Psoas muscle (tissue), 8 donors: Measurements from ENCODE around the gene ZCCHC7. TPM values are rescaled to one million over a fixed set of nuclear protein-coding genes. Genes with fewer than 3 reads are reported as not detected.

Experiments
- ATAC-seq, 4 donors: fragments of 200-7000 bp; cut with Tn5 transposase; one replicate each; pipeline ENCODE4 v1.9.1; 2020; ENCODE audit warnings: moderate library complexity in 3 of 4, mild to moderate bottlenecking in 2 of 4
- DNase-seq, 2 donors: peaks; one replicate each; pipeline ENCODE4 v3.0.0-alpha.2; 2020
- H3K27ac ChIP-seq: fragments of 200-600 bp; one replicate; pipeline ENCODE4 v1.8.0; 2022
- H3K27me3 ChIP-seq, 3 donors: fragments of 200-600 bp in 1 of 3; one replicate each; pipeline versions ENCODE4 v1.6.1 to v1.8.0; 2013 to 2022; ENCODE audit warnings: low read length in 2 of 3, mild to moderate bottlenecking in 2 of 3, moderate library complexity in 1 of 3; ENCODE audit not compliant: insufficient read depth in 3 of 3
- H3K36me3 ChIP-seq, 2 donors: fragments of 200-600 bp in 1 of 2; one replicate each; pipeline versions ENCODE4 v1.6.1 to v1.8.0; 2013 to 2022; ENCODE audit warnings: low read depth in 1 of 2, mild to moderate bottlenecking in 1 of 2, moderate library complexity in 1 of 2; ENCODE audit not compliant: insufficient read depth in 1 of 2
- H3K4me1 ChIP-seq: fragments of 200-600 bp; one replicate; pipeline ENCODE4 v1.8.0; 2022
- H3K4me3 ChIP-seq: fragments of 200-600 bp; one replicate; pipeline ENCODE4 v1.8.0; 2022; ENCODE audit warnings: mild to moderate bottlenecking
- H3K9me3 ChIP-seq: fragments of 200-600 bp; one replicate; pipeline ENCODE4 v1.8.0; 2022
- WGBS, 3 donors: extraction: QIAGEN DNeasy Blood & Tissue Kit; methylation state at CpG; one replicate each; pipeline versions ENCODE4 v1.1.6 to v1.1.7; 2013; 5-methylcytosine and 5-hydroxymethylcytosine counted together
- intact Hi-C, 2 donors: fragments of 100-400 bp; cut with DNase I; formaldehyde crosslinking; loops; one replicate each; pipeline versions ENCODE4 v1.11.0 to v1.14.2; 2022
- polyA plus RNA-seq, 3 donors: library from polyadenylated mRNA; stranded (reverse); fragments of 200-250 nt; gene quantifications; one replicate each; pipeline ENCODE4 v1.2.3, GENCODE V29; 2013
- total RNA-seq, 4 donors: library from RNA; stranded (reverse); fragmentation: NEBNext Ultra II Directional in 2 of 4; extraction: Animal tissue kit (Norgen Biotek cat#: 25700) in 2 of 4; gene quantifications; one replicate each; pipeline versions ENCODE4 v1.2.1 to v1.2.4, GENCODE V29; 2021 to 2023
- TF ChIP-seq, protein P1 (sequence below): fragments of 200-600 bp; IDR thresholded peaks from one replicate; pipeline ENCODE4 v1.8.0; 2022; ENCODE audit warnings: antibody characterized with exemption
- donor health status: healthy with polysubstance abuse.
- donor health status: DM: no; HTN: no; CAD: no; lungs with moderate emphysema.
- donor health status: Bipolar disorder and iron deficiency.
- donor health status: healthy.
- donor health status: DM: yes; HTN: yes; CAD: no.
- donor health status: DM: no; HTN: no; CAD: no.
- donor health status: DM: no; HTN: no; CAD: no.
- donor health status: DM: yes; HTN: yes; CAD: no.

The ZCCHC7 gene
- total and polyA plus RNA-seq, 7 donors: 6.2 to 10.3 (median 7.3) TPM

DNA sequence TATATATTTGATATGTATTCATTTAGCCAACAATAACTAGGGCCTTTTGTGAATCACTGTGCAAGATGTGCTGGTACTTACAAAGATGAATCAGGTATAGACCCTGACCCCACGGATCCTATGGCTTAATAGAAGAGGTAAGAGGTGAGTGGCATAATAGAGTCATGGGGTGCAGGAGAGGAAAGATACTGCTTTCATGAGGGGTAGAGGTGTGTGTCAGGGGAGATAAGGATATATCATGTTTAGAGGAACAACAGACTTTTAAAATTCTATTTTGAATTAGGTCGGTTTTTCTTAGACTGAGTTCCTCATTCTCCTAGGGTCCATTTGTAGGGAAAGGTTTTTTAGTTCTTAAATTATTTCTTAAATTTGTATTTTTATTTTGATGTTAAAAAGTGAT is 27.8 kb downstream of the ZCCHC7 start:
- Histone ChIP-seq H3K27ac (no peak overlapping the region), H3K9me3 (no peaks in the 10 kb centered on the region), H3K4me1 (no peaks in the 10 kb centered on the region), H3K27me3 (no peaks in the 10 kb centered on the region), H3K4me3 (no peak overlapping the region), H3K36me3 (peaks cover 0 to 10% of the 10 kb centered on the region in 2 donors)
- 91 to 96% (median 94%) methylated on average over 2 of the region's 2 CpGs for WGBS, 3 donors
- TF ChIP-seq, protein P1, sequence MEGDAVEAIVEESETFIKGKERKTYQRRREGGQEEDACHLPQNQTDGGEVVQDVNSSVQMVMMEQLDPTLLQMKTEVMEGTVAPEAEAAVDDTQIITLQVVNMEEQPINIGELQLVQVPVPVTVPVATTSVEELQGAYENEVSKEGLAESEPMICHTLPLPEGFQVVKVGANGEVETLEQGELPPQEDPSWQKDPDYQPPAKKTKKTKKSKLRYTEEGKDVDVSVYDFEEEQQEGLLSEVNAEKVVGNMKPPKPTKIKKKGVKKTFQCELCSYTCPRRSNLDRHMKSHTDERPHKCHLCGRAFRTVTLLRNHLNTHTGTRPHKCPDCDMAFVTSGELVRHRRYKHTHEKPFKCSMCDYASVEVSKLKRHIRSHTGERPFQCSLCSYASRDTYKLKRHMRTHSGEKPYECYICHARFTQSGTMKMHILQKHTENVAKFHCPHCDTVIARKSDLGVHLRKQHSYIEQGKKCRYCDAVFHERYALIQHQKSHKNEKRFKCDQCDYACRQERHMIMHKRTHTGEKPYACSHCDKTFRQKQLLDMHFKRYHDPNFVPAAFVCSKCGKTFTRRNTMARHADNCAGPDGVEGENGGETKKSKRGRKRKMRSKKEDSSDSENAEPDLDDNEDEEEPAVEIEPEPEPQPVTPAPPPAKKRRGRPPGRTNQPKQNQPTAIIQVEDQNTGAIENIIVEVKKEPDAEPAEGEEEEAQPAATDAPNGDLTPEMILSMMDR: no peak
- intact Hi-C loops: loop anchor here in 1 of 2 donors (1.0 to 10.0 kb wide), 2 partner anchors 19 to 57 kb away; no protein-coding TSS in a partner anchor
- DNase-seq (no peak), ATAC-seq (no peak)

DNA sequence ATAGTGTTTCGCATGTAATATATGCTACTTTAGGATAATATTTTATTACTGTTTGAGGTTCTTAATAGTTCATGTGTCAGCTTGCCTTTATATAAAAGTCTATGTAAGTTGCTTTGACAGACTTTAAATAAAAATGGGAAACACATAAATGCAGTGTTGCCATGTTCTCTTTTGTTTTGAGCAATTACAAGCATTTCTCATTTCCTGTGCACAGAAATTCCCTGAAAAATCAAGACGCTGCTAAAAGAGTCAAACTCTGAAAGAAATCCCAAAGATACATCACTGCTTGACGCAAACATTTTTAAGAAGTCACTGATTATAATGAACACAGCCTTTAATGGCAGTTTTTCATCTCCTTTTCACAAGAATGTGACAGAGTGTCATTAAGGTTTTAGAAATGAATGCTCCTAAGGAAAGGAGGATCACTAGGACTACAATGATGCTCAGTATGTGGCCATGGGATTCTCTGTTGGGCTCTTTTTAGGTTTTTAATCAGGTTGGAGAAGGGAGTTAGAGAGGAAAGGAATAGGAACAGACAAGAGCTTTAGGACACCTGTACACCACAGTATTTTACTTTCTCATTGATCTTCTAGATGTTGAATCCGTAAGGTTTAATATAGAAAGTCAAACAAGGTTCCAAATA is 29.4 kb downstream of the ZCCHC7 start:
- TF ChIP-seq, protein P1: no peak
- no peaks in the 10 kb centered on the region for H3K9me3 ChIP-seq
- no peaks in the 10 kb centered on the region for H3K4me1 ChIP-seq
- no peak overlapping the region for H3K27ac ChIP-seq
- H3K27me3 ChIP-seq: no peaks in the 10 kb centered on the region
- ATAC-seq: no peak
- peaks cover 0 to 19% of the 10 kb centered on the region in 2 donors for H3K36me3 ChIP-seq
- WGBS, 3 donors: 84 to 87% (median 85%) methylated on average over 4 of the region's 4 CpGs
- intact Hi-C loops: loop anchor here in 1 of 2 donors (1.0 to 10.0 kb wide), 2 partner anchors 11 to 55 kb away; no protein-coding TSS in a partner anchor
- H3K4me3 ChIP-seq: no peak overlapping the region
- DNase-seq: no peak

DNA sequence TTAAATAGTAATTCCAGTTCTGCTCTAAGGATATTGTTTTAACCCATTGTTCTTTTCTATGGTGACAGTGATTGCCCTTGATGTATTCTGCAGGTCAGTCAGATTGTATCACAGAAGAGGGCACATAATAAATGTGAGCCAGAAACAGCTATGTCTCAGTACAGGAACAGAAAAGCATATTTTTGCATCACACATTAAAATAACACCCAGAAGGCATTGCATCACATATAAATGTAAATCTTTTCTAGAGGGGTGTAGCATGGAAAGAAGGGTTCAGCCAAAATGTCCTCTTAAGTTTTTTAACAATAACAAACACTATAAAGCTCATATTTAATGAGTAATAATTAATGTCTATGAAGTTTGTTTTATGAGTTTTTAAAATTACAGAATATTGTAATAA is 30.0 kb downstream of the ZCCHC7 start:
- Histone ChIP-seq H3K9me3 (no peaks in the 10 kb centered on the region), H3K27me3 (no peaks in the 10 kb centered on the region), H3K4me1 (no peaks in the 10 kb centered on the region), H3K4me3 (no peak overlapping the region), H3K36me3 (peaks cover 0 to 19% of the 10 kb centered on the region in 2 donors), H3K27ac (no peak overlapping the region)
- DNase-seq: no peak
- ATAC-seq: no peak
- TF ChIP-seq, protein P1: no peak
- intact Hi-C loops: no loop called here

DNA sequence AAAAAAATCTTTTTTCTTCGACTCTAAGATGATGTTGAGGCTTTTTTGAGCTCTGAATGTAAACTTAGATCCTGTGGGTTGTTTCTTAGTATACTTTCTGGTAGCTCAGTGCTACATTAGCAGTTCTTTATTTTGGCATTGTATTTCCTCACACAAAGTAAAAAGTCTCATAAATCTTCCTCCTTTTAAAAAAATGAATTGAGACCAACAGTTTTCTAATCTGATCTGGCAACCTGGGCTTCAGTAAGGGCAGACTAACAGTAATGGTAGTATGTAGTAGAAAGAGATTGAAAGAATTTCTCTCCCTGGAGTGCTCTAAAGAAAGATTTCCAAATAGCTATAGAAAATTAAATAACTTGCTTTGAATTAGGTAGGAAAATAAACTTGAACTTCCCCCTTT is 31.4 kb downstream of the ZCCHC7 start:
- Histone ChIP-seq H3K9me3 (no peaks in the 10 kb centered on the region), H3K4me1 (no peaks in the 10 kb centered on the region), H3K36me3 (peaks cover 0 to 19% of the 10 kb centered on the region in 2 donors), H3K4me3 (no peak overlapping the region), H3K27me3 (no peaks in the 10 kb centered on the region), H3K27ac (no peak overlapping the region)
- DNase-seq: no peak
- 26 to 42% (median 41%) methylated on average over 1 of the region's 1 CpG for WGBS, 3 donors
- ATAC-seq: no peak
- intact Hi-C loops: no loop called here
- TF ChIP-seq, protein P1: no peak

DNA sequence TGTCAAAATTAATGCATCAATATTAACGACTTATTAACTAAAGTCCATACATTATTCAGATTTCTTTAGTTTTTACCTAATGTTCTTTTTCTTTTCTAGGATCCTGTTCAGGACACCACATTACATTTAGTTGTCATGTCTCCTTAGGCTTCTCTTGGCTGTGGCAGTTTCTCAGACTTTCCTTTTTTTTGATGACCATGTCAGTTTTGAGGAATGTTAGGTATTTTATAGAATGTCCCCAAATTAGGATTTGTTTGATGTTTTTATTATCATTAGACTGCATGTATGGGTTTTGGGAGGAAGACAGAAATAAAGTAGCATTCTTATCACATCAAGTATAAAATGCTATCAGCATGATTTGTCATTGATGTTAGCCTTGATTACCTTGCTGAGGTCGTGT is 32.0 kb downstream of the ZCCHC7 start:
- ATAC-seq (no peak), DNase-seq (no peak)
- whole genome bisulfite sequencing, 3 donors: 74 to 82% (median 76%) methylated on average over 2 of the region's 2 CpGs
- Histone ChIP-seq H3K27ac (no peak overlapping the region), H3K9me3 (no peaks in the 10 kb centered on the region), H3K36me3 (peaks cover 0 to 19% of the 10 kb centered on the region in 2 donors), H3K4me3 (no peak overlapping the region), H3K4me1 (no peaks in the 10 kb centered on the region), H3K27me3 (no peaks in the 10 kb centered on the region)
- intact Hi-C loops: no loop called here
- TF ChIP-seq, protein P1: no peak
